ENCODE measurements around the gene WDFY1.

DNA sequence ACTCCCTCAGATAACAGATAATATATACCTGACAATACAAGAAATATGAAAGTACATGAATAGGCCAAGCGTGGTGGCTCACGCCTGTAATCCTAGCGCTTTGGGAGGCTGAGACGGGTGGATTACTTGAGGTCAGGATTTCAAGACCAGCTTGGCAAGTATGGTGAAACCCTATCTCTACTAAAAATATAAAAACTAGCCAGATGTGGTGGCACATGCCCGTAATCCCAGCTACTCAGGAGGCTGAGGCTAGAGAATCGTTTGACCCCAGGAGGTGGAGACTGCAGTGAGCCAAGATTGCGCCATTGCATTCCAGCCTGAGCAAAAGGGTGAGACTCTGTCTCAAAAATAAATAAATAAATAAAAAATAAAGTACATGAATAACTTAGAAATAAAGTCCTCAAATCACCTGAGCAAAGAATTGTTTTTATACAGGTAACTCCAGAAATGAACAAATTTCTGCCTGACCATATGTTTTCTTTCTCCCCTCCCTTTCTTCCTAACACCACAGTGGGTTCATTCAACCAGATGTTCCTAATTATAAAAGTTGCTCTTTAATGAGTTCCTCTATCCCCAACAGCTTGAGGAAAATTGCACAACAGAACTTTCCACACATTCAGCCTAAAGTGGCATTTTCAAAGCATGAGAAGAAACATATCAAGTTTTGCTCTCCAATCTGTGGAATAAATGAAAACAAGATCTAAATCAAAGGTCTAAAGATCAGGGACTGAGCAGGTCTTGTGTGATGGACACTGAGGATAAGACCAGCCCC lies 74.1 kb downstream of the WDFY1 start:
- TF ChIP-seq, protein P1, sequence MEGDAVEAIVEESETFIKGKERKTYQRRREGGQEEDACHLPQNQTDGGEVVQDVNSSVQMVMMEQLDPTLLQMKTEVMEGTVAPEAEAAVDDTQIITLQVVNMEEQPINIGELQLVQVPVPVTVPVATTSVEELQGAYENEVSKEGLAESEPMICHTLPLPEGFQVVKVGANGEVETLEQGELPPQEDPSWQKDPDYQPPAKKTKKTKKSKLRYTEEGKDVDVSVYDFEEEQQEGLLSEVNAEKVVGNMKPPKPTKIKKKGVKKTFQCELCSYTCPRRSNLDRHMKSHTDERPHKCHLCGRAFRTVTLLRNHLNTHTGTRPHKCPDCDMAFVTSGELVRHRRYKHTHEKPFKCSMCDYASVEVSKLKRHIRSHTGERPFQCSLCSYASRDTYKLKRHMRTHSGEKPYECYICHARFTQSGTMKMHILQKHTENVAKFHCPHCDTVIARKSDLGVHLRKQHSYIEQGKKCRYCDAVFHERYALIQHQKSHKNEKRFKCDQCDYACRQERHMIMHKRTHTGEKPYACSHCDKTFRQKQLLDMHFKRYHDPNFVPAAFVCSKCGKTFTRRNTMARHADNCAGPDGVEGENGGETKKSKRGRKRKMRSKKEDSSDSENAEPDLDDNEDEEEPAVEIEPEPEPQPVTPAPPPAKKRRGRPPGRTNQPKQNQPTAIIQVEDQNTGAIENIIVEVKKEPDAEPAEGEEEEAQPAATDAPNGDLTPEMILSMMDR (IDR thresholded peaks at IDR 0.05), result no peak
- no peak for TF ChIP-seq EZH2 (IDR thresholded peaks at IDR 0.05; ENCODE audit: borderline replicate concordance, insufficient read depth, low read depth, low read length, poor library complexity, severe bottlenecking)

Data from B cell (primary cell).